ENCODE data around the gene ITM2C.

The ITM2C gene

DNA sequence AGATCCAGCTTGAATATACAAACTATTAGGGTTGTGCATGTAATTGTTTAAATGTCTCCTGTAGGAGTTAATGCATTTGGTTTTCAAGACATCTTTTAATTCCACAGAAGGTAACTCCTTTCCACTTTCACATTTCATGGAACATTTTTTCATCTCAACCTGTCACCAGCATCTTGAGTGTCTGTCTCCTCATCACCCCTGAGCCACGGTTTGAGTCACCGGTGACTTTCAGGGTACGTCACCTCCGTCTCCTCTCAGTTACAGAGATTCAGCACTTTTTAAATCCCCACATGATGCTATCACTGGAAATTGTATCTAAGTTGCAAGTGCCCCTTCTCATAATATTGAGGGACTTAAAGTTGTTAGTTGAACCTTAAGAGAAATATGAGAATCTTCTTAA, 35.0 kb downstream of the ITM2C start:
- CTCF ChIA-PET = interaction anchor here (0.6 to 1.7 kb wide), 3 partner anchors 53 to 153 kb away, joined by 3 to 4 read pairs (median 3); no protein-coding TSS in a partner anchor
- Histone ChIP-seq H3K36me3 (ENCODE audit: control insufficient read depth in 2 of 2, insufficient read depth in 1 of 2, low read length in 2 of 2) (no peaks in the 10 kb centered on the region), H3K9me3 (ENCODE audit: control insufficient read depth, insufficient read depth, low read depth, low read length) (no peaks in the 10 kb centered on the region), H3K4me3 (ENCODE audit: low read depth, low read length) (no peak overlapping the region), H3K27ac (ENCODE audit: extremely low read depth, low read depth, low read length) (no peak overlapping the region), H3K4me1 (ENCODE audit: control insufficient read depth, insufficient read depth, low read length) (no peaks in the 10 kb centered on the region)
- POLR2A ChIA-PET = no interaction called here
- TF ChIP-seq ZNF2 (tag by site-specific recombination; IDR thresholded peaks at IDR 0.05) (no peak), ZNF157 (tag by site-specific recombination; IDR thresholded peaks at IDR 0.05) (no peak), ZNF292 (tag by site-specific recombination; IDR thresholded peaks at IDR 0.05; ENCODE audit: borderline replicate concordance, low read depth) (no peak), INSM2 (tag by site-specific recombination; IDR thresholded peaks at IDR 0.05) (no peak), ZNF843 (tag by site-specific recombination; IDR thresholded peaks at IDR 0.05) (no peak), OSR2 (tag by site-specific recombination; IDR thresholded peaks at IDR 0.05) (no peak), FEZF1 (tag by site-specific recombination; IDR thresholded peaks at IDR 0.05) (no peak), ZNF501 (tag by site-specific recombination; IDR thresholded peaks at IDR 0.05) (no peak), ZIC2 (tag by site-specific recombination; IDR thresholded peaks at IDR 0.05) (no peak), ZNF514 (tag by site-specific recombination; IDR thresholded peaks at IDR 0.05) (no peak), ZNF555 (tag by site-specific recombination; conservative IDR thresholded peaks at IDR 0.05) (no peak), ZNF624 (tag by site-specific recombination; IDR thresholded peaks at IDR 0.05) (no peak), ZNF19 (tag by site-specific recombination; IDR thresholded peaks at IDR 0.05; ENCODE audit: low read depth) (no peak), ZNF677 (tag by site-specific recombination; IDR thresholded peaks at IDR 0.05) (no peak), ZNF18 (tag by site-specific recombination; IDR thresholded peaks at IDR 0.05) (no peak), ZXDB (tag by site-specific recombination; IDR thresholded peaks at IDR 0.05) (no peak)
- TF ChIP-seq, protein P1, sequence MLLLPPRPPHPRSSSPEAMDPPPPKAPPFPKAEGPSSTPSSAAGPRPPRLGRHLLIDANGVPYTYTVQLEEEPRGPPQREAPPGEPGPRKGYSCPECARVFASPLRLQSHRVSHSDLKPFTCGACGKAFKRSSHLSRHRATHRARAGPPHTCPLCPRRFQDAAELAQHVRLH (tag by site-specific recombination; IDR thresholded peaks at IDR 0.05) = no peak

GRCh38 chr2:230900336-230900995, 35.7 kb downstream of the ITM2C start:
- H3K4me1 ChIP-seq (ENCODE audit: control insufficient read depth, insufficient read depth, low read length) = no peaks in the 10 kb centered on the region
- ChIA-PET POLR2A (no interaction called here), CTCF (interaction anchor here (0.6 to 4.3 kb wide), 7 partner anchors 12 to 153 kb away, joined by 3 to 55 read pairs (median 4); no protein-coding TSS in a partner anchor)

More at GRCh38 chr2:230900336-230900995, 35.7 kb downstream of the ITM2C start:
- Histone ChIP-seq H3K27ac (ENCODE audit: extremely low read depth, low read depth, low read length) (no peak overlapping the region), H3K4me3 (ENCODE audit: low read depth, low read length) (no peak overlapping the region), H3K9me3 (ENCODE audit: control insufficient read depth, insufficient read depth, low read depth, low read length) (no peaks in the 10 kb centered on the region), H3K36me3 (ENCODE audit: control insufficient read depth in 2 of 2, insufficient read depth in 1 of 2, low read length in 2 of 2) (no peaks in the 10 kb centered on the region)
- TF ChIP-seq ZSCAN16 (tag by site-specific recombination; IDR thresholded peaks at IDR 0.05) = no peak
- no peak for TF ChIP-seq ZNF549 (tag by site-specific recombination; IDR thresholded peaks at IDR 0.05)
- no peak for TF ChIP-seq ZNF777 (tag by site-specific recombination; IDR thresholded peaks at IDR 0.05; ENCODE audit: borderline replicate concordance)
- no peak for TF ChIP-seq PRDM6 (tag by site-specific recombination; IDR thresholded peaks at IDR 0.05)
- no peak for TF ChIP-seq HOXD13 (CRISPR knock-in tag; IDR thresholded peaks at IDR 0.05; ENCODE audit: borderline replicate concordance)

Measured in HEK293 (cell line).